PC-9 (cell line): ENCODE results near the gene GOLGA6A. TPM values are rescaled to one million over a fixed set of nuclear protein-coding genes. Genes with fewer than 3 reads are reported as not detected.
"Not testable (repeated sequence)": the region's sequence is repeated elsewhere in the genome, so short reads cannot be mapped to it uniquely, and the experiment has no call there.

Experiments
- BruUV-seq: library from RNA; stranded (reverse); fragments of 400-500 nt; replicated peaks from 2 replicates; lab custom pipeline; 2021; lab: Mats Ljungman, UMichigan
- CTCF ChIA-PET: fragments of 300-600 bp; sonication (Branson Sonifier 250); formaldehyde crosslinking; loops from one replicate; lab custom pipeline; 2022; ENCODE audit warnings: antibody characterized with exemption; lab: Charles Lee
- POLR2A ChIA-PET: fragments of 300-600 bp; sonication (Branson Sonifier 250); formaldehyde crosslinking; loops from one replicate; lab custom pipeline; 2022; ENCODE audit warnings: antibody characterized with exemption; ENCODE audit not compliant: unreplicated experiment; lab: Charles Lee
- DNase-seq, 2 experiments: peaks; one replicate each; pipeline versions ENCODE4 v3.0.0 to v3.0.0-alpha.2; 2015 to 2022; ENCODE audit warnings: mixed read lengths in 1 of 2
- H2AFZ ChIP-seq: fragments of 200-600 bp; sonication (generic); 2 replicates; pipeline ENCODE4 v1.8.1; 2017; ENCODE audit warnings: antibody characterized with exemption
- H3F3A ChIP-seq: fragments of 200-600 bp; sonication (generic); 2 replicates; pipeline ENCODE4 v1.8.1; 2017; ENCODE audit warnings: antibody characterized with exemption, mild to moderate bottlenecking, low read depth; ENCODE audit not compliant: insufficient read depth
- H3K27ac ChIP-seq: fragments of 200-600 bp; sonication (generic); 2 replicates; pipeline ENCODE4 v1.6.1; 2016; ENCODE audit warnings: mixed run types
- H3K27me3 ChIP-seq: fragments of 200-600 bp; sonication (generic); 2 replicates; pipeline ENCODE4 v1.6.1; 2016; ENCODE audit warnings: low read depth, mixed run types; ENCODE audit not compliant: insufficient read depth
- H3K36me3 ChIP-seq: fragments of 200-600 bp; sonication (generic); 2 replicates; pipeline ENCODE4 v1.6.1; 2016; ENCODE audit warnings: low read depth, mixed run types
- H3K4me1 ChIP-seq: fragments of 200-600 bp; sonication (generic); replicated peaks from 2 replicates; pipeline ENCODE4 v1.6.1; 2016; ENCODE audit warnings: mixed run types; ENCODE audit not compliant: insufficient read depth
- H3K4me2 ChIP-seq: fragments of 200-600 bp; sonication (generic); 2 replicates; pipeline ENCODE4 v1.6.1; 2017; ENCODE audit warnings: mixed run types
- H3K4me3 ChIP-seq: fragments of 200-600 bp; sonication (generic); 2 replicates; pipeline ENCODE4 v1.6.1; 2016; ENCODE audit warnings: mixed run types
- H3K79me2 ChIP-seq: fragments of 200-600 bp; sonication (generic); 2 replicates; pipeline ENCODE4 v1.6.1; 2017; ENCODE audit warnings: low read depth, mixed run types
- H3K9me2 ChIP-seq: fragments of 200-600 bp; sonication (generic); 2 replicates; pipeline ENCODE4 v1.8.1; 2017; ENCODE audit warnings: mild to moderate bottlenecking; ENCODE audit not compliant: insufficient read depth
- H3K9me3 ChIP-seq: fragments of 200-600 bp; sonication (generic); 2 replicates; pipeline ENCODE4 v1.8.1; 2016; ENCODE audit warnings: low read depth; ENCODE audit not compliant: insufficient read depth
- H4K20me1 ChIP-seq: fragments of 200-600 bp; sonication (generic); 2 replicates; pipeline ENCODE4 v1.8.1; 2017; ENCODE audit not compliant: insufficient read depth
- CTCF ChIP-seq: fragments of 200-600 bp; sonication (generic); conservative IDR thresholded peaks from 2 replicates; pipeline ENCODE4 v1.6.1; 2017; ENCODE audit warnings: mixed run types, antibody characterized with exemption, mild to moderate bottlenecking, moderate library complexity
- intact Hi-C: fragments of 100-400 bp; cut with micrococcal nuclease; formaldehyde crosslinking; loops from one replicate; pipeline ENCODE4 v1.10.0; 2022; ENCODE audit not compliant: unreplicated experiment
- total RNA-seq: library from RNA; stranded (reverse); gene quantifications from 2 replicates; pipeline ENCODE4 v1.2.3, GENCODE V29; 2021

Gene GOLGA6A
- total RNA-seq, 1 experiment from 2014 or later = not detected

- H3K79me2 ChIP-seq, H3K9me2 ChIP-seq, H3K4me3 ChIP-seq, H3K9me3 ChIP-seq, CTCF ChIA-PET, H4K20me1 ChIP-seq, DNase-seq, intact Hi-C loops, H3K27ac ChIP-seq, H3K4me1 ChIP-seq, BruUV-seq, H2AFZ ChIP-seq, H3K27me3 ChIP-seq, POLR2A ChIA-PET, H3F3A ChIP-seq, H3K36me3 ChIP-seq, H3K4me2 ChIP-seq: not testable (repeated sequence)
Observed at GRCh38 chr15:74094567-74094966, 12.2 kb upstream of the GOLGA6A start.

DNA sequence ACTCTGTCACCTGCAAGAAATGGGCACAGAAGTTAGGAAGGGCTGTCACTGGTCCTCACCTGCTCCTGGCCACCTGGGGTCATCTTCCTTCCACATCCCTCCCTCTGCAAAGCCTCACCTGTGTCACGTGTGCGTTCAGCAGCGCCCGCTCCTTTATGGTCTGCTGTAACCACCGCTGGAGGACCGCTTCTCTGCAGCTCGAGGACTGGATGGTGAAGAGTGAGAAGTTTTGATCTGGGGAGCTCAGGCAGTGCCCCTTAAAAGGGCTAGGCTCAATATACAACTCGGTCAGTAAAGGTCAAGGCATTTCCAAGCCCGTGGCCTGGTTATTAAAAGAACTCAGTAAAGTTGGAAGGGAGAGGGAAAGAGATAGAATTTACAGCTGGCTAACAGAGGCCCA, 6.6 kb downstream of the GOLGA6A start:
- H2AFZ ChIP-seq, CTCF ChIA-PET, H3K4me2 ChIP-seq, H3K9me3 ChIP-seq, H3F3A ChIP-seq, intact Hi-C loops, H3K36me3 ChIP-seq, H3K4me3 ChIP-seq, H4K20me1 ChIP-seq, POLR2A ChIA-PET, DNase-seq, H3K79me2 ChIP-seq, H3K4me1 ChIP-seq, BruUV-seq, H3K27ac ChIP-seq, H3K9me2 ChIP-seq, H3K27me3 ChIP-seq: not testable (repeated sequence)

GRCh38 chr15:74072614-74073337, 9.6 kb downstream of the GOLGA6A start:
- intact Hi-C loops, H3K4me1 ChIP-seq, H3F3A ChIP-seq, H3K27ac ChIP-seq, H3K9me3 ChIP-seq, POLR2A ChIA-PET, H3K4me2 ChIP-seq, CTCF ChIA-PET, BruUV-seq, H3K36me3 ChIP-seq, H3K9me2 ChIP-seq, H4K20me1 ChIP-seq, H3K79me2 ChIP-seq, H3K27me3 ChIP-seq, H2AFZ ChIP-seq, H3K4me3 ChIP-seq: not testable (repeated sequence)
- DNase-seq = peak in 1 of 2 experiments; percentile 74
- peak; percentile 64 for TF ChIP-seq CTCF

- intact Hi-C loops, CTCF ChIA-PET, H4K20me1 ChIP-seq, DNase-seq, POLR2A ChIA-PET, H3K27me3 ChIP-seq, H3K4me2 ChIP-seq, H3K4me3 ChIP-seq, H3K4me1 ChIP-seq, H3K9me2 ChIP-seq, H3K9me3 ChIP-seq, H2AFZ ChIP-seq, H3K27ac ChIP-seq, BruUV-seq, H3K79me2 ChIP-seq, H3K36me3 ChIP-seq, H3F3A ChIP-seq: not testable (repeated sequence)
Observed at GRCh38 chr15:74072132-74072531, 10.2 kb downstream of the GOLGA6A start.

DNA sequence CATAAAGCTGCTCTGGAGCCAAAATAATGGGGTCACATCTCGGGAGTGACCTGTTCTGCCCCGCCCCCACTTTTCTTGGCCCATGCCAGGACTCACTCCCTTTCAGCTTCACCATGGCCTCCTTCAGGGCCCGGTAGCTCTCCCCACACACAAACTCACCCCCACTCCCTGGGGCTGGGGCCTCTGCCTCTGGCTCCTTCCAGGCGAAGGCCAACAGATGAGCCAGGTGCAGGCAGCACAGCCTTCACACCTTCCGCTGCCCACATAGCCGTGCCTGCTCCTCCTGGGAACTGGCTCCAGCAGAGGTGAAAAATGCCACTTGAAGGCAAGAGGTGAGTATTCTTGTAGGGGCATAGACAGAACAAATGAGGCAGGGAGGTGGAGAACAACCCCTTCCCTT, 10.7 kb downstream of the GOLGA6A start:
- H3K27me3 ChIP-seq, H4K20me1 ChIP-seq, BruUV-seq, H3K4me3 ChIP-seq, H3K4me1 ChIP-seq, POLR2A ChIA-PET, H3K27ac ChIP-seq, H2AFZ ChIP-seq, CTCF ChIA-PET, H3K4me2 ChIP-seq, H3K9me3 ChIP-seq, H3K79me2 ChIP-seq, H3F3A ChIP-seq, H3K36me3 ChIP-seq, DNase-seq, intact Hi-C loops, H3K9me2 ChIP-seq: not testable (repeated sequence)
